BLaER1 (cell line): Measurements from ENCODE around the gene NPL.

Experiments
- H3K27ac ChIP-seq: shearing (Covaris generic); formaldehyde crosslinking; 2 replicates; pipeline ENCODE4 v1.8.1; 2022
- H3K27me3 ChIP-seq: shearing (Covaris generic); formaldehyde crosslinking; 2 replicates; pipeline ENCODE4 v1.8.1; 2022
- H3K36me3 ChIP-seq: shearing (Covaris generic); formaldehyde crosslinking; 2 replicates; pipeline ENCODE4 v1.8.1; 2022
- H3K4me1 ChIP-seq: shearing (Covaris generic); formaldehyde crosslinking; 2 replicates; pipeline ENCODE4 v1.8.1; 2022
- H3K4me2 ChIP-seq: shearing (Covaris generic); formaldehyde crosslinking; 2 replicates; pipeline ENCODE4 v1.8.1; 2022
- H3K4me3 ChIP-seq: shearing (Covaris generic); formaldehyde crosslinking; 2 replicates; pipeline ENCODE4 v1.8.1; 2022
- H3K9ac ChIP-seq: shearing (Covaris generic); formaldehyde crosslinking; 2 replicates; pipeline ENCODE4 v1.8.1; 2022
- H3K9me3 ChIP-seq: shearing (Covaris generic); formaldehyde crosslinking; 2 replicates; pipeline ENCODE4 v1.8.1; 2022
- H4K20me1 ChIP-seq: shearing (Covaris generic); formaldehyde crosslinking; 2 replicates; pipeline ENCODE4 v1.8.1; 2022
- Cebpa-rat ChIP-seq: shearing (Covaris generic); IDR thresholded peaks from 2 replicates; pipeline ENCODE4 v1.8.1; 2022

Gene NPL

GRCh38 chr1:182777386-182777785 is 12.2 kb upstream of the NPL start:
- Histone ChIP-seq H3K4me2 (no peak overlapping the region), H3K27ac (no peak overlapping the region)

DNA sequence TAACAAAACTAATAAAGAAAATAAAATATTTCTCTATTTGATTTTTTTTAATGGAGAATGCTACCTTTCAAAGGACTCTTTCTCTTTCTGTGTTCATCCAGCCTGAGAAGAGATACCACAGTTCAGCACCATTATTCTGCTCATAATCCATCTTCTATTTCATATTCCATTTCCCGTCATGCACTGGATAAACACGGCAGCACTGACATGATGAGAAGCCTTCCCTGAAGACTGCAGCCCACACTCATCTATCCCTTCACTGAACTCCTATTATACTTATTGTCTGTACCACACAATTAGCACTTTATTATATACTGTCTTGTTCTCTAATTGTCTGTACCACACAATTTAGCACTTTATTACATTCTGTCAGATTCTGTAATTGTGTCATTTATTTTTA is 10.7 kb upstream of the NPL start:
- H3K27me3 ChIP-seq, result no peaks in the 10 kb centered on the region
- H3K4me3 ChIP-seq, result no peak overlapping the region
- H3K4me1 ChIP-seq, result peaks cover 36% of the 10 kb centered on the region
- H3K9me3 ChIP-seq, result no peaks in the 10 kb centered on the region
- no peak overlapping the region for H3K9ac ChIP-seq
- no peaks in the 10 kb centered on the region for H4K20me1 ChIP-seq
- TF ChIP-seq Cebpa-rat, result no peak
- no peak overlapping the region for H3K4me2 ChIP-seq
- H3K27ac ChIP-seq, result no peak overlapping the region
- H3K36me3 ChIP-seq, result no peaks in the 10 kb centered on the region

More at GRCh38 chr1:182777386-182777785, 12.2 kb upstream of the NPL start:
- no peak overlapping the region for H3K4me3 ChIP-seq
- H3K9ac ChIP-seq, result no peak overlapping the region
- no peak for TF ChIP-seq Cebpa-rat
- H3K9me3 ChIP-seq, result no peaks in the 10 kb centered on the region
- no peaks in the 10 kb centered on the region for H3K27me3 ChIP-seq
- H3K4me1 ChIP-seq, result peaks cover 28% of the 10 kb centered on the region
- H3K36me3 ChIP-seq, result no peaks in the 10 kb centered on the region
- no peaks in the 10 kb centered on the region for H4K20me1 ChIP-seq

DNA sequence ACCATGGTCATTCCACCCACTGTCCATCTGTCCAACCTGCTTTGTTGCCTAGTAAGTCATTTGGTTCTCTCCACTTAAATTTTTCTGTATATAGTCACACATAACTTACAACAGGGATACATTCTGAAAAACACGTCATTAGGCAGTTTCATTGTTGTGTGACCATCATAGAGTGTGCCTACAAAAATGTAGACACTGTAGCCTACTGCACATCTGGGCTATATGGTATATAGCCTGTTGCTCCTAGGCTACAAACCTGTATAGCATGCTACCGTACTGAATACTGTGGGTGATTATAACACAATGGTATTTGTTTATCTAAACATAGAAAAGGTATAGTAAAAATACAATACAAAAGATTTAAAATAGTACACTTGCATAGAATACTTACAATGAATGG is 10.0 kb upstream of the NPL start:
- Histone ChIP-seq H3K27ac (no peak overlapping the region), H3K4me1 (peaks cover 36% of the 10 kb centered on the region), H3K36me3 (no peaks in the 10 kb centered on the region), H4K20me1 (no peaks in the 10 kb centered on the region), H3K9me3 (no peaks in the 10 kb centered on the region), H3K4me2 (no peak overlapping the region), H3K27me3 (no peaks in the 10 kb centered on the region), H3K4me3 (no peak overlapping the region), H3K9ac (no peak overlapping the region)
- TF ChIP-seq Cebpa-rat, result no peak

GRCh38 chr1:182781841-182782586 is 7.6 kb upstream of the NPL start:
- Histone ChIP-seq H3K27ac (no peak overlapping the region), H3K9me3 (no peaks in the 10 kb centered on the region), H4K20me1 (no peaks in the 10 kb centered on the region), H3K4me3 (no peak overlapping the region), H3K27me3 (no peaks in the 10 kb centered on the region), H3K9ac (no peak overlapping the region; the same call in 1 of the 2 replicates), H3K4me1 (peaks cover 35% of the 10 kb centered on the region), H3K4me2 (peak overlapping the region; percentile 56), H3K36me3 (no peaks in the 10 kb centered on the region)
- no peak for TF ChIP-seq Cebpa-rat

DNA sequence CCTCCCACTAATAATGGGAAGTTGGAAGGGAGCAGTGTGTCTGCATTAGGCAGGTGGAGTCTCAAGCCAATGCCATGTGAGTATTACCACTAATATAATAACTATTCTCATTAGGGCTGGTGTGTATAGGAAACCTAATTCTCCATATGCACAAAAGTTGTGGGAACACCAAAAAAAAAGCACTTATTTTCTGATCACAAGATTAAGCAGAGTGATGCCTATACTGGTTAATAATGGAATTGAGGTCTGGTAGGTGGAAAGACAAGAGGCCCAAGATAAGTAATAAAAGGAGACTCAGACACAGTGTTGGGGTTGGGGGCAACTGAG is 7.0 kb upstream of the NPL start:
- H3K9ac ChIP-seq, result no peak overlapping the region
- no peak overlapping the region for H3K4me3 ChIP-seq
- H3K4me2 ChIP-seq, result peak overlapping the region; percentile 56
- H3K27ac ChIP-seq, result peak overlapping the region; percentile 15; the same call in 1 of the 2 replicates
- no peaks in the 10 kb centered on the region for H3K36me3 ChIP-seq
- no peaks in the 10 kb centered on the region for H3K9me3 ChIP-seq
- H3K4me1 ChIP-seq, result peaks cover 32% of the 10 kb centered on the region
- TF ChIP-seq Cebpa-rat, result no peak
- no peaks in the 10 kb centered on the region for H3K27me3 ChIP-seq
- no peaks in the 10 kb centered on the region for H4K20me1 ChIP-seq

- peak overlapping the region; percentile 56 for H3K4me2 ChIP-seq
- no peaks in the 10 kb centered on the region for H3K36me3 ChIP-seq
- peaks cover 32% of the 10 kb centered on the region for H3K4me1 ChIP-seq
- no peaks in the 10 kb centered on the region for H3K9me3 ChIP-seq
- no peak overlapping the region for H3K4me3 ChIP-seq
- H3K27me3 ChIP-seq, result 0 out of 2 replicates have a peak, but pooled peaks cover 3% of the 10 kb centered on the region
- H4K20me1 ChIP-seq, result no peaks in the 10 kb centered on the region
- H3K27ac ChIP-seq, result peak overlapping the region; percentile 15; the same call in 1 of the 2 replicates
- TF ChIP-seq Cebpa-rat, result no peak
- no peak overlapping the region for H3K9ac ChIP-seq
These were observed 6.5 kb upstream of the NPL start for GRCh38 chr1:182783068-182783467.

GRCh38 chr1:182784556-182785171 is 4.9 kb upstream of the NPL start:
- no peaks in the 10 kb centered on the region for H3K9me3 ChIP-seq
- H3K4me1 ChIP-seq, result peaks cover 37% of the 10 kb centered on the region
- H3K27me3 ChIP-seq, result peaks cover 13% of the 10 kb centered on the region
- H3K9ac ChIP-seq, result no peak overlapping the region
- no peak for TF ChIP-seq Cebpa-rat
- H4K20me1 ChIP-seq, result no peaks in the 10 kb centered on the region
- no peak overlapping the region for H3K4me2 ChIP-seq
- no peak overlapping the region for H3K27ac ChIP-seq
- no peak overlapping the region for H3K4me3 ChIP-seq
- no peaks in the 10 kb centered on the region for H3K36me3 ChIP-seq

DNA sequence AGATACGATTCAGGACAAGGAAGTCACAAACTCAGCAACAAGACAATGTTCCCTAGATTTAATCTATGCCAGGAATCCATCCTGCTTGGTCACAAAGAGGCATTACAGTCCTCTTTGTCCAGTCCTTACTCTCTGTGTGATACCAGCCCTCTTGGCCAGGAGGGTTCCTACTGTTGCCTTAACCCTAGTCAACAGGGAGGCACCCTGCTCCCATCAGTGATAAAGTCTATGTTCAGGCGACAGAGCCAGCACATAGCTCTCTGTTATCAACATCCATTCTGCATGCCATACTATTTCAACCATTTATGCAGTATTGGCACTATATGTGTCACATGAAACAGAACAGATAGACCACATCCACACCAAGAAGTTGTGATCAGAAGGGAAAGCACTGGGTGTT is 4.4 kb upstream of the NPL start:
- Histone ChIP-seq H3K27ac (no peak overlapping the region), H4K20me1 (no peaks in the 10 kb centered on the region), H3K4me1 (peaks cover 40% of the 10 kb centered on the region), H3K4me3 (no peak overlapping the region), H3K9ac (no peak overlapping the region), H3K36me3 (no peaks in the 10 kb centered on the region), H3K4me2 (no peak overlapping the region), H3K9me3 (no peaks in the 10 kb centered on the region), H3K27me3 (peaks cover 13% of the 10 kb centered on the region)
- no peak for TF ChIP-seq Cebpa-rat

GRCh38 chr1:182786223-182786994 is 3.2 kb upstream of the NPL start:
- Histone ChIP-seq H4K20me1 (no peaks in the 10 kb centered on the region), H3K27ac (no peak overlapping the region)

DNA sequence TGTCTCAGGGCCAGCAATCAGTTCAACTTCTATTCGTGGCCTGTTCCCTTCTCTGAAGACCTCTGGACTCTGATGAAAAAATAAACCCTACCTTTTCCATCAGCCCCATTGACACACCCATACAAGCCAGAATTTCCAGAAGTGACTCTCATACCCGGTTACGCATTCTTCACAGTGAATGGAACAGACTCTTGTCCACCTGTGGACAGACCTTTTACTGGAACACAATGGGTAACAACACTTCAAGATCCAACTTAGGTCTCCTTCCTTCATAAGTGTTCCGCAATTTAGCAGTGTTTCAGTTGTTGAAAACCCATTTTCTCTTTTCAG is 2.6 kb upstream of the NPL start:
- Histone ChIP-seq H3K4me2 (no peak overlapping the region), H3K4me1 (peaks cover 24% of the 10 kb centered on the region), H3K27ac (no peak overlapping the region), H3K27me3 (peaks cover 13% of the 10 kb centered on the region), H3K4me3 (no peak overlapping the region), H3K9ac (no peak overlapping the region), H4K20me1 (no peaks in the 10 kb centered on the region), H3K36me3 (no peaks in the 10 kb centered on the region), H3K9me3 (no peaks in the 10 kb centered on the region)
- TF ChIP-seq Cebpa-rat, result no peak

More at GRCh38 chr1:182786223-182786994, 3.2 kb upstream of the NPL start:
- peaks cover 29% of the 10 kb centered on the region for H3K4me1 ChIP-seq
- H3K36me3 ChIP-seq, result no peaks in the 10 kb centered on the region
- TF ChIP-seq Cebpa-rat, result 0 out of 2 replicates have a peak, but pooled peaks have one; percentile 19
- H3K9ac ChIP-seq, result no peak overlapping the region
- no peak overlapping the region for H3K4me2 ChIP-seq
- peaks cover 13% of the 10 kb centered on the region for H3K27me3 ChIP-seq
- H3K4me3 ChIP-seq, result no peak overlapping the region
- H3K9me3 ChIP-seq, result no peaks in the 10 kb centered on the region
